GM18526 (cell line): ENCODE data around the gene PITPNM3.

ENCODE experiments used
- POLR2A ChIP-seq: IDR thresholded peaks from 3 replicates; pipeline ENCODE4 v1.6.1; 2011; ENCODE audit not compliant: insufficient read length; ENCODE audit errors: extremely low read depth

The PITPNM3 gene

GRCh38 chr17:6474906-6475305 is 81.4 kb downstream of the PITPNM3 start:
- no peak for TF ChIP-seq POLR2A

DNA sequence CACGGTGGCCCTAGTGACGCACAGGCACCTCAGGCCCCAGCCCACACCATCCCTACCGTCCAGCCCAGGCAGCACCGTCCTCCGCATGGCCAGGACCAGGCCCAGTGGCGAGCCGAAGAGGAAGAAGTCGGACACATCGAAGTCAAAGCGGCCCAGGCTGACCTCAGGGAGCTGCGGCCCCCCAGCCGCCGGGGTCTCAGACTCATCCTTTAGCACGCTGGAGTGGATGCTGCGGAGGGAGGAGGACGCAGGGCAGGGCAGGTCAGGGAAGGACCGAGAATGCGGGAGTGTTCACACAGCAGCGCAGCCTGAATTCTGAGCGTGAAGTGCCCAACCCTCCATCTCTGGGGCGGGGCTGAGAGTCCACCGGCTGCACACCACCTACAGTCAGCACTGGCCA is 82.0 kb downstream of the PITPNM3 start:
- TF ChIP-seq POLR2A: no peak

- TF ChIP-seq POLR2A: no peak
Observed at GRCh38 chr17:6473128-6473767, 83.1 kb downstream of the PITPNM3 start.

GRCh38 chr17:6472517-6472916 is 83.8 kb downstream of the PITPNM3 start:
- no peak for TF ChIP-seq POLR2A

GRCh38 chr17:6471531-6472465 is 84.6 kb downstream of the PITPNM3 start:
- no peak for TF ChIP-seq POLR2A

DNA sequence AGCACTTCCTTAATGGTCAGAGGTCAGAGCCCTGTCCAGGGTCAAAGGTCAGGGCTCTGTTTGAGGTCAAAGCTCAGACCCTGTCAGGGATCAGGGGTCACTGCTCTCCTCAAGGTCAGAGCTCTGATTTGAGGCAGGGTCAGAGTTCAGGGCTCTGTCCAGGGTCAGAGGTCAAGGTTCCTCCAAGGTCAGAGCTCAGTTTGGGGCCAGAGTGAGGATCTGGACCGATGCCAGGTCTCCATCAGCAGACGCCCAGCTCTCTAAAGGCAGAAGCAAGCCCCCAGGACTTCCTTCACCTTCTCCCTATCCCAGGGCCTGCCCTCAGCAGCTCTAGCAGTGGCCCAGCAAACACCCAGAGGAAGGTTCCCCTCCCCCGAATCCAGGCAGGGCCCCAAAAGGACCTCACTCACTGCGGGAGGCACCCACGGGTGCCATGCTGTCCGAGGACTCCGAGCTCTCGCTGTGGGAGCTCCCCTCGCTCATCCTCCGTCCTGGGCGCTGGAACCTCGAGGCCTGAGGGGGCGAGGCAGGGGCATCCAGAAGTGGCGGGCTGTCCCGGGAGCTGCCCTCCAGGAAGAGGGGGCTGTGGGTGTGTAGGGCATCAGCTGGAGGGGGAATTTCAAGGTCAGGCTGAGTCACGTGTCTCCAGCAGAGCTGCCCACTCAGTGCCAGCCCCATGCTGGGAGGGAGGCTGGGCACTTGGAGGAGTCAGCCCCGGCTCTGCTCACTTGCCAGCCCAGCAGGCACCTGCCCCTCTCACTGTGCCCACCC is 85.4 kb downstream of the PITPNM3 start:
- no peak for TF ChIP-seq POLR2A

- TF ChIP-seq POLR2A: no peak
Observed at GRCh38 chr17:6470146-6470718, 86.1 kb downstream of the PITPNM3 start.

DNA sequence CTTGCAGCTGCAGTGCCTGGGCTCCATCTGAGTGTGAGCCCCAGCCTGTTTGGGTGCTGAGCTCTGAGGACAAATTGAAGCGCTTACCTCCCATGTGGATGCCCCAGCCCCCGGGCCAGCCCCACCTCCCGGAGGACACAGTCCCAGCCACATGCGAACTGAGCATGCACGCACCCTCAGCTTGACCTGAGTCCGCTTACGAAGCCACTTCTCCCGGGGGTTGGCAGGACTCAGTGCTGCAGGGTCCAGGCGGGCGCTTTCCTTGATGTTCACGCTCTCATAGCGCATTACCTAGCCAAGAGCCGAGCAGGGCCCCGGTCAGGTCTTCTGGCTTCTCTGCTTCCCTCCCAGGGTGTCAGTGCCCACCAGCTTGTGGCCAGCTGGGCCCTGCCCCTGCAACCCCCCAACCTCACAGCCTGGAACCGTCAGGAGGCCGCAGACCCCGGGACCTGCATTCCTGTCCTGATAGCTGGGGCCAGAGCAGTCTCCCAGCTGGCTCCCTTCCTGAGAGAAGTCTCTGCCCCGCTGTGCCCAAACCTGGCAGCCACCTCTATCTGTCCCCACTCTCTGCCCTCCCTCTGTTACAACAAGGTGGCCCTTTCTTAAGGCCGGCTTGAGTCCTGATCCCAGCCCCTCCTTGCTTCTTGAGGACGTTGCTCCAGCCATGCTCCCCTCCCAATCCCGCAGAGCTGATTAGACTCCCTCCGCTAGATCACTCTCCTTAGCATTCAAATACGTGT is 88.1 kb downstream of the PITPNM3 start:
- no peak for TF ChIP-seq POLR2A

- no peak for TF ChIP-seq POLR2A
Observed at GRCh38 chr17:6467567-6467966, 88.8 kb downstream of the PITPNM3 start.

DNA sequence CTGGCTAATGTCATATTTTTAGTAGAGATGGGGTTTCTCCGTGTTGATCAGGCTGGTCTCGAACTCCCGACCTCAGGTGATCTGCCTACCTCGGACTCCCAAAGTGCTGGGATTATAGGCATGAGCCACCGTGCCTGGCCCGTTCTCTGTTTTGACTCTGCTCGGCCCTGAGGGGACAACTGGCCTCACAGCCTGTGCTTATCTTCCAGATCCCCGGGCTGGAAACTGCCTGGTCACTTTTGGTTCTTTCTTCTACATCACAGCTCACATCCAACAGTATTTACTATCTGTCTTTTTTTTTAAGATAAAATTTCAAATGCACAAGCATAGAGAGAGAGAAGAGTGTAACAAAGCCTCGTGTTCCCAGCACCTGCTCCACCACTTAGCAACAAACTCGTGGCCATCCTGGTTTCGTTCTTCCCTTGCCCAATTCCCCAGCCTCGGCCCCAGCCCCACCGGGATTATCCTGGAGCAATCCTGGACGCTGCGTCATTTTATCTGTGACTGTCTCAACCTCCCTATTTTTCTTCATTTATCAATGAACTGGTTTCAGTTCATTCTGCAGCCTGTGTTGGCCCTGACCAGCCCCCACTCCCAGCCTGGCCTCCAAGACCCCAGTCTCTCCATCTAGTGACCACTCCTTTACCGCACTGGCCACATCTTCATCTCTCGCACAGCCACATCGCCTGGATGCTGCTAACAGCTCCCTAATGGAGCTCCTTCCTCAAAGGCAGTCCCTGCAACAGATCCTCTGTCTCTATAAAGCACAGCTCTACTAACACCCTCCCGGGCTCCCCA is 91.0 kb downstream of the PITPNM3 start:
- TF ChIP-seq POLR2A: no peak

DNA sequence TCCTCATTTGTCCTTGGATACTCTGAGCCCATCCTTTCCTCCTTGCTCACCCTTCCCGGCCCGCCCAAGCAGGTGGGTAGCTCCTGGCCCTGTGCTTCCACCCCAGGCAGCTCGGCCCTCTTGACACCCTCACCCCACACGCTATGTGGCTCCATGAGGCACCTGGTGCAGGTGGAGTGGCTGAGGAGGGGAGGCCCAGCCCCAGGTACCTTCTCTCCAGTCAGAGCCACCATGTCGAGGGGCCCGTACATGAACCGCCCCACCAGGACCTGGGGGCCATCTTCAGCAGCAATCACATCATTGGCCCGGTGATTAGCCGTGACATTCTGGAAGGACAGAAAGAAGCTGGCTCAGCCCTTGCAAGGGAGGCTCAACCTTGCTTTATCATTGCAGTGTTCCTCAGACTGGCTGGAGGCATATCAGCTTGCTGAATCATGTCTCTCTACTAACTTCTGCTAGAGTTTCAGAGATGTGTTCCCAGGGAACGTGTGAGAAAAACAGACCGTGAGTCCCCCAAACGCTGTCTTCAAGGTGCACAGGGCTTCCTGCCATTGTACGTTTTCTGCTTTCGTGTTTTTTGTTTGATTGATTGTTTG is 91.8 kb downstream of the PITPNM3 start:
- TF ChIP-seq POLR2A: no peak

DNA sequence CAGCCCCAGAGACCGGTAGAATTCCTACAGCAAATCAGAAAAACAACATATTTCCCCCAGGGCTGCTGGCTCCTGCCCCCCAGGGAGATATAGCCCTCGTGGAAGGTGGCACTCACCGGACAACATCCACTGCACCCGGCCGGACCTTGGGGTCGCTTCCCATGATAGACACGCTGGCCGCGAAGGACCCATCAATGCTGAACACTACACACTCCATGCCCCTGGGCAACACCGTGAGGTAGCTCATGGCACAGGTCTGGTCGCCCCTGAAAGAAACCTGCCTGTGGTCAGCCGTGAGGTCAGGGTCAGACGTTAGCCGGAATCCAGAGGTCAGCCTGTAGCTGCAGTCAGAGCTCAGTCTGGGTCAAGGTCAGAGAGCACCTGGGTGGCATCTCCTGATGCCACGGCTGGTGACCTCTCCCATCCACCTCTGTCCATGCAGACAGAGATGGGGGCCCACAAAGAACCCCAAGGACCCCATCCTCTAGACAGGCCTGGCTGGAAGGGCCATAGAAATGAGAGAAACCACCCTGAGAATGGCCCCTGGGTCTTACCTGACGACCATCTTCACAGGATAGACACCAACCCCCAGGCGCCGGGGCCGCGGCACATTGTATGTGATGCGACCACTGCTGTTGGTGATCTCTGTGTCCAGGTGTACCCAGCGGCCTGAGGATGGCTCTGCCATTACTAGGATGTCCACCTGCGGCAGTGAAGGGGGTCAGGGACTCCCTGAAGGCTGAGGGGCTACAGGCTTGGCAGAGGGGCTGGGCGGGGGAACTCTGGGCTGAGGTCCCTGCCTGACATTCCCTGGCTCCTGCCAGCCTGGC is 92.5 kb downstream of the PITPNM3 start:
- no peak for TF ChIP-seq POLR2A

- no peak for TF ChIP-seq POLR2A
Observed at GRCh38 chr17:6462692-6463091, 93.7 kb downstream of the PITPNM3 start.
